Activated CD4-positive, alpha-beta memory T cell treated with anti-CD3 and anti-CD28 coated beads for 36 hours (primary cell): Measurements from ENCODE around the gene ABCA5. TPM values are rescaled to one million over a fixed set of nuclear protein-coding genes. Genes with fewer than 3 reads are reported as not detected.
"Not testable (repeated sequence)": the region's sequence is repeated elsewhere in the genome, so short reads cannot be mapped to it uniquely, and the experiment has no call there.

Experiments used
- CTCF ChIA-PET: fragments of 350-600 bp; sonication (Branson Sonifier 250); formaldehyde crosslinking; loops from one replicate; lab custom pipeline; 2021; ENCODE audit warnings: antibody characterized with exemption, inconsistent platforms; lab: Charles Lee
- POLR2A ChIA-PET: fragments of 350-600 bp; sonication (Branson Sonifier 250); formaldehyde crosslinking; loops from one replicate; lab custom pipeline; 2021; ENCODE audit warnings: antibody characterized with exemption; lab: Charles Lee
- DNase-seq: peaks from one replicate; pipeline ENCODE4 v3.0.0-alpha.2; 2020
- H3K27ac Mint-ChIP-seq: one replicate; pipeline ENCODE4 v1.8.0; 2021; ENCODE audit warnings: mixed read lengths
- H3K27me3 Mint-ChIP-seq: one replicate; pipeline ENCODE4 v1.8.0; 2021; ENCODE audit warnings: mixed read lengths
- H3K36me3 Mint-ChIP-seq: one replicate; pipeline ENCODE4 v1.8.0; 2021; ENCODE audit warnings: mixed read lengths
- H3K4me1 Mint-ChIP-seq: one replicate; pipeline ENCODE4 v1.8.0; 2021; ENCODE audit warnings: low read depth, mixed read lengths
- H3K4me3 Mint-ChIP-seq: one replicate; pipeline ENCODE4 v1.8.0; 2021; ENCODE audit warnings: mild to moderate bottlenecking, mixed read lengths
- H3K9me3 Mint-ChIP-seq: one replicate; pipeline ENCODE4 v1.8.0; 2021; ENCODE audit warnings: mixed read lengths
- intact Hi-C: fragments of 100-400 bp; cut with micrococcal nuclease; formaldehyde crosslinking; loops from one replicate; pipeline ENCODE4 v1.15.1; 2023
- total RNA-seq, 2 experiments: library from RNA; stranded (reverse); gene quantifications; one replicate each; pipeline ENCODE4 v1.2.3, GENCODE V29; 2021

Gene ABCA5
- total RNA-seq, 2 experiments from 2014 or later = 12.8 to 13.0 TPM

DNA sequence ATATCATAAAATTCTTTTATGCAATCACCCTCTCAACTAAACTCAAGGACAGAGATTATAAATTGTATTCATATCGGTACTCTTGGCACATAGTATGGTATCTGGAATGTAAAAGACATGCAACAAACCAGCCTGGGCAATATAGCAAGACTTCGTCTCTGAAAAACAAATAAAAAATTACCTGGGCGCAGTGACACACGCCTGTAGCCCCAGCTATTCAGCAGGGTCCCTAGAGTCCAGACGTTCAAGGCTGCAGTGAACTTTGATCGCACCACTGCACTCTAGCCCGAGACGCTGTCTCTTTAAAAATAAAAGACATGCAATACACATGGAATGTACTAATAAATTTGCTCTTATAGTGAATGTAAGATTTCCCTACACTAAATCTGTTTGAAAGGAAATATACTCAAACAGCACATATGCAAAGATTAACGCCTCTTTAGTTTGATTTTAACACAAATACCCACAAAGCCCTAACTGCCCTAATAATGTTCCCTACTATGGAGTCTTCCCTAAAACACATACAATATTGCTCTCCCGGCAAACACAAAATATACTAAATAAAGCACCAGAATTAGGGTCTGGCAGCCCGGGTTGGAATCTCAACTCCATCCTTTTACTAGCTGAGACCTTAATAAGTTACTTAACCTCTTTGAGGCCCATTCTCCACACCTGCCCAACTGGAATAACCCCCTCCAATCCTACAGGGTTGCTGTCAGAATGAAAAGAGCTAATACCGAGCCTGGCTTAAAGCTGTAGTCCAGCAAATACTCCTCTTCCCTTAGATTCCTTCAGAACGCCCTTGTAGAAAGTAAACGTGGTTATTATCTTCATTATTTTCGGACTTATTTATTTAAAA, 1.2 kb downstream of the ABCA5 start:
- ChIA-PET CTCF (no interaction called here), POLR2A (interaction anchor here (1.5 kb wide), 1 partner anchor 90 kb away, joined by 4 read pairs; no protein-coding TSS in a partner anchor)
- Mint-ChIP-seq H3K27me3 (no peaks in the 10 kb centered on the region), H3K4me1 (peaks cover 28% of the 10 kb centered on the region), H3K9me3 (peaks cover 5% of the 10 kb centered on the region), H3K4me3 (peak overlapping the region; percentile 97), H3K36me3 (no peaks in the 10 kb centered on the region), H3K27ac (no peak overlapping the region)
- DNase-seq = no peak
- intact Hi-C loops = loop anchor here (2.0 to 5.0 kb wide), 2 partner anchors 813 to 1331 kb away; partner anchors contain the start of gene PRKAR1A

DNA sequence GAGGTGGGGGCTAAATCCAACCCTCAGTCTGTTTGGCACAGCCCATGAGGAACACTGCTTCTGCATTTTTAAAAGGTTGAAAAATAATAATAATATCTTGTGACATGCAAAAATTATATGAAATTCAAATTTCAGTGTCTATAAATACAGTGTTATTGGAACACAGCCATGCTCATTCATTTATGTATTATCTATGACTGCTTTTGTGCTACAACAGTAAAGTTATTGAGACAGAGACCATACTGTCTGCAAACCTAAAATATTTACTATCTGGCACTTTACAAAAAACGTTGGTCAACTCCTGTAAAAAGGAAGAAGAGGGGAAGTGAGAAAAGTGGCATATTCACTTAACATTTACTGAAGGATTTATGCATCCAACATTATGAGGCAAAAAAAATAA, 3.1 kb downstream of the ABCA5 start:
- DNase-seq = no peak
- CTCF ChIA-PET = no interaction called here
- POLR2A ChIA-PET = no interaction called here
- no peaks in the 10 kb centered on the region for H3K27me3 Mint-ChIP-seq
- no peaks in the 10 kb centered on the region for H3K36me3 Mint-ChIP-seq
- H3K4me3 Mint-ChIP-seq = no peak overlapping the region
- peaks cover 30% of the 10 kb centered on the region for H3K4me1 Mint-ChIP-seq
- H3K27ac Mint-ChIP-seq = no peak overlapping the region
- intact Hi-C loops = no loop called here
- no peaks in the 10 kb centered on the region for H3K9me3 Mint-ChIP-seq

DNA sequence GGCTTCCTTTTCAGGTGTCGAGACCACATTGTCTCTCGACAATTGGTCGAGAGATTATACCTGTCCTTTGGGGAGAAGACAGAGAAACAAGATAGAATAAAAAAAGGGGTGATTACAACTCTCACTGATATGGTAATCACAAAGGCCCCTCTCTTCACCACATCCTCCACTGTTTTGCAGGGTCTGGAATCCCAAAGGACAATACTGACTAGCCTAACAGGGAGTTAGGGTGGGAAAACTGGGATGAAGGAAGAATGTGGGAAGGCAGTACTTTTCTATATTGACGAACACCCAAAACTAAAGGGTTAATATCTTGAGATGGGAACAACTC, 6.1 kb downstream of the ABCA5 start:
- DNase-seq = no peak
- Mint-ChIP-seq H3K27ac (no peak overlapping the region), H3K9me3 (no peaks in the 10 kb centered on the region), H3K36me3 (no peaks in the 10 kb centered on the region), H3K27me3 (no peaks in the 10 kb centered on the region), H3K4me3 (no peak overlapping the region), H3K4me1 (peaks cover 21% of the 10 kb centered on the region)
- POLR2A ChIA-PET = no interaction called here
- CTCF ChIA-PET = interaction anchor here (1.4 kb wide), 1 partner anchor 203 kb away, joined by 3 read pairs; no protein-coding TSS in a partner anchor
- intact Hi-C loops = no loop called here

DNA sequence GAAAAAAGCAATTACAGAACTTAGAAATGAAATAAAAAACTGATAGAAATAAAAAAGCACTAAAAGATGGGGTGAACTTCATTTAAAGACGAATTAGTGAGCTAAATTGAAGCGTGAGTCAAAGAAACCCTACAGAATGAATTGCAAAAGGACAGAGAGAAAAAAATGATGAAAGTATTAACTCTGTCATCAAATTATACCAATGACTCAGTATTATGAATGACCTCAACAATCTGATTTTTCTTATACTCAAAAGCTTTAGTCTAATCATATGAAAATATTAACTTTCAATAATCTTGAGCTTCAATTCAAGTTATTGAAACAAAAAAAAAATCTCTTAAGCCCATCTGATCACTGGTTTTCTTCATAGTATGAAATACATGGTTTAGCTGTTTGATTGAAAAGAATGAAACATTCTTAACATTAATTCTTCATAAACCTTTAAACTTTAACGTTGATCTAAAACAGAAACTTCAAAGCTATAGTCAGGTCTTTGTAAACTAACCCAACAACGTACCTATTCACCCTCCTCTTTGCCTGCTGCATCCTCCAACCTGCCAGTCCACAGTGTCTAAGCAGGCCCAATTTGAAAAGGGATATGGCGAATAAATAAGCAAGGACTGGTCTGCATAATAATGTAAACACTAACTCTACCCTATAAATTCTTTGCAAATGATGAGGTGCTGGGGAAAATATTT, 6.6 kb downstream of the ABCA5 start:
- no peaks in the 10 kb centered on the region for H3K36me3 Mint-ChIP-seq
- no peak overlapping the region for H3K4me3 Mint-ChIP-seq
- H3K9me3 Mint-ChIP-seq = no peaks in the 10 kb centered on the region
- ChIA-PET POLR2A (no interaction called here), CTCF (interaction anchor here (1.3 kb wide), 1 partner anchor 8 kb away, joined by 3 read pairs; no protein-coding TSS in a partner anchor)
- no peak overlapping the region for H3K27ac Mint-ChIP-seq
- intact Hi-C loops = no loop called here
- H3K27me3 Mint-ChIP-seq = no peaks in the 10 kb centered on the region
- peaks cover 16% of the 10 kb centered on the region for H3K4me1 Mint-ChIP-seq
- DNase-seq = no peak

DNA sequence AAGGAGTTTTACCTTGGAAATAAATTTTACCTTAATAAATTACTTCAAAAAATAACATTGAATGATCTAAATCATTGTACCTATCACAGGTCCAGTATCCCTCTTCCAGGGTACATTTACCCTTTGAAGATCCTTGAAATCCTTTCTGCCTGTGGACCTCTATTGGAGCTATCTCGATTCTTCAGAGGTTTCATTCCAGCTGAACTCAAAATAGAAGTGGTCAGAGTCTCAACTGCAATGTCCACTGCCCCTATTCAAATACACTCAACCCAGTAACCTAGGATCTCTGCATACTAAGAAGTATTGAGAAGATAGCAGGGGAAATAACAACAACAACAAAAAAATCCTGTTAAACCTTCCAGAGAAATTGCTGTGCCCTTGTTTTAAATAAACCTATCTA, 9.3 kb downstream of the ABCA5 start:
- POLR2A ChIA-PET = no interaction called here
- no peaks in the 10 kb centered on the region for H3K36me3 Mint-ChIP-seq

DNA sequence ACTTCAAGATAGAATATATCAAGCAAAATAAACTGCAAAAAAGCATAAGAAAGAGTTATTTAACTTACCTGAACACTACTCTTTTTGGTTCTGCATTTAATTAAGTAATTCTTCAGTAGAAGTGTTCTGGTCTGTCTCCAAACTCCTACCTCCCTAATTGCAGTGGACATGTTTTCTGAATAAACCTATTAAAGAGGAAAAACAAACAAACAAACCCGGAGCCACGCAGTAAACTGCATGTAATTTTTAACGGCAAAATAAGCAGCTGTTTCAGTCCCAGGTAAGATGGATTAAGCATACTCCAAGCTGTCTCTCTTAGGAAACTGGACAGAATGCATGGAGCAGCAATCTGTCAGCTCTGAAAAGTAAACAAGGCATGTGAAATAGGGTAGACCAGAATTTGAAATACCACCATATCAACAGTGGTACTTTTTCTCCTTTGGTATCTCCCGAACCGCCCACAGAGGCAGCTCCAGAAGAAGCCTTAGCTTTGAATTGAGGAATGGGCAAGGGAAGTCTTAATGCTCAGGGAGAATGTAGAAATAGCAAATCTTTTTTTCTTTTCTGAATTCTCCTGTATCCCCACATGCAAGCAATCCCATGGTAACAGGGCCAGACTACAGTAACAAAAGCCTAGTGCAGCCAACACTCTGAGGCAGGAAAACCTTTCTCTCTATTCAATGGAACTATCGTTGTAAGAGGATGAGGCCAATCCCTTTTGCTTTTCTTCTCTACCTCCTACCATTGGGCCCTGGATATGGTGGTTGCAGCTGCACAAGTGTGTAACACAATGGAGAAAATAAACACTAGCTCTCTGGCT, 12.5 kb downstream of the ABCA5 start:
- POLR2A ChIA-PET = interaction anchor here (0.6 kb wide), 1 partner anchor 452 kb away, joined by 3 read pairs; no protein-coding TSS in a partner anchor
- no peaks in the 10 kb centered on the region for H3K9me3 Mint-ChIP-seq
- H3K4me1 Mint-ChIP-seq = peaks cover 6% of the 10 kb centered on the region
- intact Hi-C loops = no loop called here
- H3K27me3 Mint-ChIP-seq = no peaks in the 10 kb centered on the region
- H3K4me3 Mint-ChIP-seq = no peak overlapping the region
- H3K36me3 Mint-ChIP-seq = peaks cover 2% of the 10 kb centered on the region
- no peak for DNase-seq
- CTCF ChIA-PET = no interaction called here
- H3K27ac Mint-ChIP-seq = no peak overlapping the region

More for the DNA sequence above, 9.3 kb downstream of the ABCA5 start:
- H3K4me3 Mint-ChIP-seq = no peak overlapping the region
- no peak for DNase-seq
- intact Hi-C loops = no loop called here
- CTCF ChIA-PET = no interaction called here
- H3K9me3 Mint-ChIP-seq = no peaks in the 10 kb centered on the region
- no peaks in the 10 kb centered on the region for H3K27me3 Mint-ChIP-seq
- H3K4me1 Mint-ChIP-seq = peaks cover 6% of the 10 kb centered on the region
- H3K27ac Mint-ChIP-seq = no peak overlapping the region

DNA sequence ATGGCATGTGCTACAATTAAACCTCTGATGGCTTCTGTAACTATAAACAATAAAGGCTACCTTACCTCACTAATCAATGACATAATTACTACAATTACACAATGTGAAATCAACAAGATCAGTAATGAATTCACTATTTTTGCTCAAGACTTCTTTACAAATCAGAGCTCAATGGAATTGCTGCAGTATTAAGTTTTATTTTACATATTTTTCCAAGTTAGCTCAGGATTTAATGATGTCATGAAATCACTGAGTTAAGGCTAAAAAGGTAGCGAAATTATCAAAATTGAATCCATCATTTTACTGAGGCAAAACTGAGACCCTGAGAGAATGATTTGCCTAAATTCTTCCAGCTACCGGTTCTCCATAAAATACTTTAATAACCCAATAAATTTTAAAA, 21.8 kb downstream of the ABCA5 start:
- DNase-seq = no peak
- POLR2A ChIA-PET = no interaction called here
- Mint-ChIP-seq H3K36me3 (peaks cover 4% of the 10 kb centered on the region), H3K9me3 (no peaks in the 10 kb centered on the region), H3K4me3 (no peak overlapping the region), H3K4me1 (no peaks in the 10 kb centered on the region), H3K27ac (no peak overlapping the region), H3K27me3 (no peaks in the 10 kb centered on the region)
- intact Hi-C loops = no loop called here
- CTCF ChIA-PET = no interaction called here

DNA sequence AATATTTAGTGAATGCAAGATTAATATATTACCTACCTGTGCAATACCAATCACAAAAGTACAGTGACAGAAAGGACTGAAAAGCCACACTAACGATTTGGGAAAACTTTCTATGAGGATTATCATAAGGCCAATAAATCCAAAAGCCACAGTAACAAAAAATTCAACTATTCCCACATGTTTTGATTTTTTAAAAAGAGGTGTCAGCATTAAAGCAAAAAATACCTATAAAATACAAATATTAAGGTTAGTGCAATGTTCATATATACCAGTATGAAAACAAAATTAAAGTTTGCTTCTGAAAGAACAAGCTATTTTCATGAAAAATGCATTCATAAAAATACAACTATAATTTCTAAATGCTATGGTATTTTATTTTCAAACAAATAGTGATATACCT, 24.3 kb downstream of the ABCA5 start:
- H3K27me3 Mint-ChIP-seq = no peaks in the 10 kb centered on the region
- CTCF ChIA-PET = no interaction called here

DNA sequence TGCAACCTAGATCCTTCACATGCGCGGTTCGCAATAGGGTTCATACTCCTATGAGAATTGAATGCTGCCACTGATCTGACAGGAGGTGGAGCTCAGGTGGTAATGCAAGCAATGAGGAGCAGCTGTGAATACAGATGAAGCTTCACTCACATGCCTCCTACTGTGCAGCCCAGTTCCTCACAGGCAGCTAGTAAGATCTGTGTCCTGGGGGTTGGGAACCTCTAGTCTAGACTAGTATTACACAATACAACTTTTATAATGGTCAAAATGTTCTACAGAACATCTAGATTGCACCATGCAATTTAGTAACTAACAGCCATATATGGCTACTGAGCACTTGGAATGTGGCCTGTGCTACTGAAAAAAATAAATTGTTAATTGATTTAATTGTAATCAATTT, 26.7 kb downstream of the ABCA5 start:
- Mint-ChIP-seq H3K27ac (no peak overlapping the region), H3K27me3 (no peaks in the 10 kb centered on the region), H3K4me1 (no peaks in the 10 kb centered on the region), H3K36me3 (peaks cover 16% of the 10 kb centered on the region), H3K4me3 (no peak overlapping the region), H3K9me3 (no peaks in the 10 kb centered on the region)
- intact Hi-C loops = no loop called here
- ChIA-PET POLR2A (no interaction called here), CTCF (interaction anchor here (0.7 kb wide), 1 partner anchor 100 kb away, joined by 3 read pairs; no protein-coding TSS in a partner anchor)
- no peak for DNase-seq

More for the DNA sequence above, 24.3 kb downstream of the ABCA5 start:
- Mint-ChIP-seq H3K9me3 (no peaks in the 10 kb centered on the region), H3K4me3 (no peak overlapping the region), H3K4me1 (no peaks in the 10 kb centered on the region), H3K27ac (no peak overlapping the region), H3K36me3 (peaks cover 11% of the 10 kb centered on the region)
- no peak for DNase-seq
- intact Hi-C loops = no loop called here
- POLR2A ChIA-PET = no interaction called here

DNA sequence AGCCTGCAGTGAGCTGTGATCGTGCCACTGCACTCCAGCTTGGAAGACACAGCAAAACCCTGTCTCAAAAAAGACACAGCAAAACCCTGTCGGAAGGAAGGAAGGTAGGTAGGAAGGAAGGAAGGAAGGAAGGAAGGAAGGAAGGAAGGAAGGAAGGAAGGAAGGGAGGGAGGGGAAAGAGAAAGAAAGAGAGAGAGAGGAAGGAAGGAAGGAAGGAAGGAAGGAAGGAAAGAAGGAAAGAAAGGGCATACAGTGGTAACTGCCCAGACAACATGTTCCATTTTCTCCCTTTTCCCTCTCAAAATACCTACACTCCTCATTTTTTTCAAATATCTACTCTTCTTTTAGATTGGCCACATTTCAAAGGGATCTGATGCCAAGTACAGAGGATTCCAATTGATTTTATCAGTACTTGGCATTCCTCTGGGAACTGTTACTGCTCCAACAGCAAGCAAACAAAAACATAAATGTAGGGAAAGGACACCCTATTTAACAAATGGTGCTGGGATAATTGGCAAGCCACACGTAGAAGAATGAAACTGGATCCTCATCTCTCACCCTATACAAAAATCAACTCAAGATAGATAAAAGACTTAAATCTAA, 28.7 kb downstream of the ABCA5 start:
- H3K4me3 Mint-ChIP-seq, intact Hi-C loops, H3K27me3 Mint-ChIP-seq, H3K27ac Mint-ChIP-seq, H3K9me3 Mint-ChIP-seq, POLR2A ChIA-PET, CTCF ChIA-PET, H3K4me1 Mint-ChIP-seq, DNase-seq: not testable (repeated sequence)
- H3K36me3 Mint-ChIP-seq = peaks cover 24% of the 10 kb centered on the region

DNA sequence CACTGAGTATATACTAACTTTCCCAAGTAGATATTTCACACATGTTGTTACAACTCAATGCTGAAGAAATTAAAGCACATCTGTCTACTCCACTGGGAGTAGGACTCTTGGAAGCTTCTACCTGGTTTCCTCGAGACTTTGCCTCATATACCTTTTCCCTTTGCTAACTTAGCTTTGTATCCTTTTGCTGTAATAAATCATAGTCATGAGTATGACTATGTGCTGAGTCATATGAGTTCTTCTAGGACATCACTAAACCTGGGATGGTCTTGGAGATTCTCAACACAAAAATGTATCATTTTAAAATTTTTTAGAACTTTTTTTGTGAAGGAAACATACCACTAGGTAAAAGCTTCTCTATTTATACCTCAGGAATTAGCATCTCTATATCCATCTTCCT, 39.8 kb downstream of the ABCA5 start:
- no peak for DNase-seq
- Mint-ChIP-seq H3K4me3 (no peak overlapping the region), H3K27ac (no peak overlapping the region), H3K36me3 (peaks cover 36% of the 10 kb centered on the region), H3K27me3 (no peaks in the 10 kb centered on the region), H3K9me3 (no peaks in the 10 kb centered on the region), H3K4me1 (no peaks in the 10 kb centered on the region)
- intact Hi-C loops = no loop called here
- ChIA-PET POLR2A (no interaction called here), CTCF (interaction anchor here (0.7 kb wide), 1 partner anchor 108 kb away, joined by 4 read pairs; no protein-coding TSS in a partner anchor)
